Bronchial epithelial cell (primary cell): ENCODE data around the gene COASY. TPM values are rescaled to one million over a fixed set of nuclear protein-coding genes. Genes with fewer than 3 reads are reported as not detected.

Source experiments
- DNase-seq: peaks from one replicate; pipeline ENCODE4 v3.0.0-alpha.2; 2010; ENCODE audit warnings: low read depth
- FAIRE-seq: peaks from 2 replicates; lab custom pipeline; 2011; peaks lifted over from hg19 to GRCh38; lab: Jason Lieb, UNC
- H3K27me3 ChIP-seq: 2 replicates; pipeline ENCODE4 v1.5.1; 2011; ENCODE audit warnings: low read length; ENCODE audit not compliant: control insufficient read depth, insufficient read depth
- H3K36me3 ChIP-seq: 2 replicates; pipeline ENCODE4 v1.5.1; 2011; ENCODE audit warnings: low read length; ENCODE audit not compliant: control insufficient read depth, insufficient read depth
- H3K4me3 ChIP-seq: 2 replicates; pipeline ENCODE4 v1.5.1; 2011; ENCODE audit warnings: mild to moderate bottlenecking, low read depth, low read length, control low read depth
- CTCF ChIP-seq: IDR thresholded peaks from 2 replicates; pipeline ENCODE4 v1.5.1; 2011; ENCODE audit warnings: mild to moderate bottlenecking, moderate library complexity, low read length, control low read depth, inconsistent platforms; ENCODE audit not compliant: insufficient read depth, severe bottlenecking
- total RNA-seq: library from RNA; depleted of rRNA; stranded (reverse); fragments of >200 nt; gene quantifications from 2 replicates; pipeline ENCODE4 v1.2.1, GENCODE V29; 2014

COASY gene
- 9.0 and 18.4 TPM in 2 replicates for total RNA-seq

- no peak for TF ChIP-seq CTCF
- DNase-seq: peak; percentile 91
- H3K27me3 ChIP-seq: no peaks in the 10 kb centered on the region
- peak within 1 kb of the TSS; percentile 95 for H3K4me3 ChIP-seq
- FAIRE-seq: peak; percentile 40
- peaks cover 26% of the 10 kb centered on the region for H3K36me3 ChIP-seq
These were observed at the start of gene COASY for GRCh38 chr17:42561897-42562387. COASY (plus strand) TSS chr17:42562148; CDS start chr17:42562623, 475 bp downstream.

- H3K4me3 ChIP-seq: no peak overlapping the region
- H3K27me3 ChIP-seq: no peaks in the 10 kb centered on the region
- peaks cover 4% of the 10 kb centered on the region for H3K36me3 ChIP-seq
- no peak for TF ChIP-seq CTCF
- no peak for DNase-seq
- no peak for FAIRE-seq
These were observed 49.7 kb upstream of the COASY start for GRCh38 chr17:42512246-42512645.

DNA sequence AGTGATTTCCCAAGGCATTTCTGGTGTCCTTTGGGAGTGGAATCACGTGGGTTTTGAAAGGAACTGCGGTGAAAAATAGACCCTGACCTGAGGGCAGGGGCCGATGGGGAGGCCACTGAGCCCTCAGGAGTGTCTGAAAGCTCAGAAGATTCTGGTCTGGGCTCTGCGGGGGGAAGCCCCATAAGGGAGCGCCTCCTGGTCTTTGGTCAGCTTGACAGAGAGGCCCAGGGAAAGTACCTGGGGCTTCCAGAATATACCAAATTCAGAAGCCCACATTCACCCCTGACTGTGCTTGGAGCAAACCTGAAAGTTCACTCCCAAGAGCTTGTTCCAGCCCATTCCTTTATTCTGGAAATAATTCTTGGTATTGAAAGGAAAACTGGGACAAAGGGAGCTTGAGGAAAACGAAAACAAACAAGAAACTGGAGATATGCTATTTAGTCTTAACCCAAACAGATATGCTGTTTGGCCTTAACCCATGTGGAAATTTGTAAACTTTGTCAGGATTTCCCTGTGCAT is 49.2 kb upstream of the COASY start:
- H3K4me3 ChIP-seq: no peak overlapping the region
- peaks cover 4% of the 10 kb centered on the region for H3K36me3 ChIP-seq
- TF ChIP-seq CTCF: no peak
- FAIRE-seq (no peak), DNase-seq (no peak)
- no peaks in the 10 kb centered on the region for H3K27me3 ChIP-seq

- FAIRE-seq (no peak), DNase-seq (no peak)
- Histone ChIP-seq H3K36me3 (peaks cover under 1% of the 10 kb centered on the region), H3K27me3 (no peaks in the 10 kb centered on the region), H3K4me3 (no peak overlapping the region)
- no peak for TF ChIP-seq CTCF
These were observed 48.3 kb upstream of the COASY start for GRCh38 chr17:42513686-42514085.

GRCh38 chr17:42514279-42514678 is 47.7 kb upstream of the COASY start:
- FAIRE-seq: no peak

More at GRCh38 chr17:42514279-42514678, 47.7 kb upstream of the COASY start:
- DNase-seq: no peak
- TF ChIP-seq CTCF: no peak
- Histone ChIP-seq H3K4me3 (no peak overlapping the region), H3K36me3 (no peaks in the 10 kb centered on the region), H3K27me3 (no peaks in the 10 kb centered on the region)
